Karpas-422 (cell line): ENCODE results near the gene HOXC11. TPM values are rescaled to one million over a fixed set of nuclear protein-coding genes. Genes with fewer than 3 reads are reported as not detected.
A peak's percentile ranks its signal among the peaks of the same experiment; 100 is the strongest.

Source experiments
- DNase-seq: peaks from one replicate; pipeline ENCODE4 v3.0.0-alpha.2; 2015
- H2AFZ ChIP-seq: fragments of 200-600 bp; sonication (generic); 2 replicates; pipeline ENCODE4 v1.6.1; 2014; ENCODE audit warnings: antibody characterized with exemption, low read length, mixed read lengths
- H3K27ac ChIP-seq: fragments of 200-600 bp; sonication (generic); 2 replicates; pipeline ENCODE4 v1.5.1; 2014; ENCODE audit warnings: mild to moderate bottlenecking, low read length, moderate library complexity
- H3K27me3 ChIP-seq: fragments of 200-600 bp; sonication (generic); 2 replicates; pipeline ENCODE4 v1.6.1; 2014; ENCODE audit warnings: low read length, mixed read lengths
- H3K36me3 ChIP-seq: fragments of 200-600 bp; sonication (generic); 2 replicates; pipeline ENCODE4 v1.6.1; 2014; ENCODE audit warnings: low read length, mixed read lengths; ENCODE audit not compliant: insufficient read depth
- H3K4me1 ChIP-seq: fragments of 200-600 bp; sonication (generic); 2 replicates; pipeline ENCODE4 v1.6.1; 2014; ENCODE audit warnings: mild to moderate bottlenecking, low read length, mixed read lengths
- H3K4me2 ChIP-seq: fragments of 200-600 bp; sonication (generic); 2 replicates; pipeline ENCODE4 v1.6.1; 2014; ENCODE audit warnings: low read length, low read depth, mild to moderate bottlenecking; ENCODE audit not compliant: poor library complexity, severe bottlenecking
- H3K4me3 ChIP-seq: fragments of 200-600 bp; sonication (generic); 2 replicates; pipeline ENCODE4 v1.5.1; 2014; ENCODE audit warnings: mild to moderate bottlenecking, antibody characterized with exemption, low read length, mixed read lengths
- H3K79me2 ChIP-seq: fragments of 200-600 bp; sonication (generic); 2 replicates; pipeline ENCODE4 v1.6.1; 2014; ENCODE audit warnings: mild to moderate bottlenecking, low read length, mixed read lengths
- H3K9ac ChIP-seq: fragments of 200-600 bp; sonication (generic); 2 replicates; pipeline ENCODE4 v1.6.0; 2014; ENCODE audit warnings: low read length
- H3K9me2 ChIP-seq: fragments of 200-600 bp; sonication (generic), shearing (Covaris generic); replicated peaks from 2 replicates; pipeline ENCODE4 v1.6.0; 2014; ENCODE audit warnings: mild to moderate bottlenecking, low read length, moderate library complexity; ENCODE audit not compliant: insufficient read depth
- H3K9me3 ChIP-seq: fragments of 300-700, 200-600 bp; sonication (generic); 2 replicates; pipeline ENCODE4 v1.6.1; 2014; ENCODE audit warnings: low read length, mixed read lengths
- H4K20me1 ChIP-seq: fragments of 200-600 bp; sonication (generic); 2 replicates; pipeline ENCODE4 v1.6.1; 2014; ENCODE audit warnings: mild to moderate bottlenecking, antibody characterized with exemption, low read length, low read depth; ENCODE audit not compliant: insufficient read depth
- small RNA-seq: library from RNA; depleted of rRNA; stranded (forward); fragments of <200 nt; gene quantifications from one replicate; pipeline ENCODE3, GENCODE V24; 2014
- total RNA-seq: library from RNA; depleted of rRNA; stranded (reverse); fragments of >200 nt; shearing (Covaris generic); gene quantifications from 2 replicates; pipeline ENCODE4 v1.2.3, GENCODE V29; 2014; ENCODE audit warnings: low replicate concordance; rRNA removed

HOXC11 gene
- total RNA-seq, 1 experiment from 2014 or later = not detected

- Histone ChIP-seq H3K79me2 (no peaks in the 10 kb centered on the region), H3K4me3 (no peak overlapping the region), H3K27me3 (peaks cover 2% of the 10 kb centered on the region; the same call in 1 of the 2 replicates), H2AFZ (peak overlapping the region; percentile 65), H3K4me1 (peaks cover 17% of the 10 kb centered on the region), H3K9ac (0 out of 2 replicates have a peak overlapping the region, but pooled peaks have one; percentile 35), H3K9me2 (no peaks in the 10 kb centered on the region), H3K27ac (no peak overlapping the region), H3K9me3 (no peaks in the 10 kb centered on the region), H3K36me3 (no peaks in the 10 kb centered on the region), H3K4me2 (no peak overlapping the region), H4K20me1 (no peaks in the 10 kb centered on the region)
- no peak for DNase-seq
Measured at GRCh38 chr12:54026640-54027441, 53.9 kb downstream of the HOXC11 start.

Small RNA genes within 50 kb of the gene (small RNA-seq; reads per million reads assigned to genes)
- gene AC012531.3 (not detected), gene AC012531.4 (not detected), gene MIR196A2 (not detected), gene RF01905 (not detected), gene RF01906 (not detected)

Other genes starting within 250 kb of the HOXC11 start
- gene CALCOCO1, start 245.7 kb upstream of the HOXC11 start, total RNA-seq = 28.7 and 32.5 TPM in 2 replicates
- gene CISTR, start 221.1 kb upstream of the HOXC11 start, total RNA-seq = not detected in 2 replicates
- gene HOXC13, start 34.3 kb upstream of the HOXC11 start, total RNA-seq = not detected in 2 replicates
- not detected in 2 replicates for gene HOXC12, start 18.2 kb upstream of the HOXC11 start, total RNA-seq
- 0.07 TPM in 1 of 2 replicates, not detected in the other for gene HOTAIR, start 1.8 kb downstream of the HOXC11 start, total RNA-seq
- gene HOXC10, start 12.0 kb downstream of the HOXC11 start, total RNA-seq = not detected in 2 replicates
- gene HOXC9, start 27.0 kb downstream of the HOXC11 start, total RNA-seq = not detected in 2 replicates
- not detected in 2 replicates for gene HOXC8, start 35.9 kb downstream of the HOXC11 start, total RNA-seq
- not detected in 2 replicates for gene HOXC6, start 55.3 kb downstream of the HOXC11 start, total RNA-seq
- not detected in 2 replicates for gene HOXC5, start 59.9 kb downstream of the HOXC11 start, total RNA-seq
- gene HOXC4, start 80.7 kb downstream of the HOXC11 start, total RNA-seq = 7.3 and 9.7 TPM in 2 replicates
- gene SMUG1, start 215.9 kb downstream of the HOXC11 start, total RNA-seq = 39.8 and 43.3 TPM in 2 replicates